Measurements from ENCODE around the gene ZNF862. TPM values are rescaled to one million over a fixed set of nuclear protein-coding genes. Genes with fewer than 3 reads are reported as not detected.

ZNF862 gene
- total and polyA plus RNA-seq, 2 experiments from 2014 or later, result 0.94 to 2.3 TPM

GRCh38 chr7:149853157-149853556 is 15.0 kb downstream of the ZNF862 start:
- Mint-ChIP-seq H3K9me3 (no peaks in the 10 kb centered on the region; the same call in 2 of the 3 replicates), H3K27ac (no peak overlapping the region), H3K27me3 (ENCODE audit: insufficient read depth, low read depth, poor library complexity) (peaks cover 12% of the 10 kb centered on the region), H3K4me1 (peaks cover 38% of the 10 kb centered on the region), H3K4me3 (no peak overlapping the region), H3K36me3 (ENCODE audit: low read depth) (no peaks in the 10 kb centered on the region)
- Histone ChIP-seq H3K27ac (ENCODE audit: low read depth) (no peak overlapping the region), H3K36me3 (ENCODE audit: insufficient read depth) (no peaks in the 10 kb centered on the region), H3K79me2 (replicated peaks; ENCODE audit: insufficient read depth) (no peaks in the 10 kb centered on the region), H3K27me3 (ENCODE audit: insufficient read depth) (no peaks in the 10 kb centered on the region), H4K20me1 (replicated peaks; ENCODE audit: insufficient read depth) (no peaks in the 10 kb centered on the region), H3K4me1 (ENCODE audit: insufficient read depth) (peaks cover 24% of the 10 kb centered on the region), H2AFZ (no peak overlapping the region), H3F3A (replicated peaks; ENCODE audit: low read depth) (0 out of 2 replicates have a peak, but pooled peaks cover 3% of the 10 kb centered on the region), H3K4me3 (no peak overlapping the region), H3K4me2 (no peak overlapping the region), H3K9me2 (ENCODE audit: insufficient read depth) (no peaks in the 10 kb centered on the region)
- no peak for TF ChIP-seq NANOG (IDR thresholded peaks at IDR 0.05; ENCODE audit: borderline replicate concordance)
- no peak for ATAC-seq
- no peak for DNase-seq (ENCODE audit: low spot score)

- Mint-ChIP-seq H3K36me3 (ENCODE audit: low read depth) (no peaks in the 10 kb centered on the region), H3K4me3 (peak overlapping the region; percentile 41; the same call in 2 of the 3 replicates), H3K9me3 (no peaks in the 10 kb centered on the region; the same call in 2 of the 3 replicates), H3K27me3 (ENCODE audit: insufficient read depth, low read depth, poor library complexity) (peaks cover 15% of the 10 kb centered on the region), H3K4me1 (peaks cover 37% of the 10 kb centered on the region), H3K27ac (peak overlapping the region; percentile 90)
- peaks cover 24% of the 10 kb centered on the region for H3K4me1 ChIP-seq (ENCODE audit: insufficient read depth)
- peak overlapping the region; percentile 65 for H3K4me2 ChIP-seq
- no peaks in the 10 kb centered on the region for H3K27me3 ChIP-seq (ENCODE audit: insufficient read depth)
- peak overlapping the region; percentile 20; the same call in 1 of the 2 replicates for H3K4me3 ChIP-seq
- H4K20me1 ChIP-seq (replicated peaks; ENCODE audit: insufficient read depth), result no peaks in the 10 kb centered on the region
- H3K79me2 ChIP-seq (replicated peaks; ENCODE audit: insufficient read depth), result no peaks in the 10 kb centered on the region
- no peaks in the 10 kb centered on the region for H3K36me3 ChIP-seq (ENCODE audit: insufficient read depth)
- H3K27ac ChIP-seq (ENCODE audit: low read depth), result no peak overlapping the region
- peak; percentile 77 for ATAC-seq
- DNase-seq (ENCODE audit: low spot score), result peak; percentile 67
- H3F3A ChIP-seq (replicated peaks; ENCODE audit: low read depth), result 0 out of 2 replicates have a peak, but pooled peaks cover 3% of the 10 kb centered on the region
- H2AFZ ChIP-seq, result no peak overlapping the region
- no peaks in the 10 kb centered on the region for H3K9me2 ChIP-seq (ENCODE audit: insufficient read depth)
- TF ChIP-seq JUNB (IDR thresholded peaks at IDR 0.05; ENCODE audit: unreplicated experiment) (no peak), STAT1 (IDR thresholded peaks at IDR 0.05; ENCODE audit: unreplicated experiment) (no peak), ZNF462 (CRISPR knock-in tag; IDR thresholded peaks at IDR 0.05) (no peak), EZH2 (IDR thresholded peaks at IDR 0.05; ENCODE audit: low read depth, unreplicated experiment) (no peak), REST (IDR thresholded peaks at IDR 0.05; ENCODE audit: unreplicated experiment) (no peak), EZH2phosphoT487 (IDR thresholded peaks at IDR 0.05; ENCODE audit: unreplicated experiment) (no peak), ETS1 (IDR thresholded peaks at IDR 0.05) (no peak)
Observed at GRCh38 chr7:149854611-149855360, 16.6 kb downstream of the ZNF862 start.
